ENCODE results near the gene EEF1A2. TPM values are rescaled to one million over a fixed set of nuclear protein-coding genes. Genes with fewer than 3 reads are reported as not detected.
A peak's percentile ranks its signal among the peaks of the same experiment; 100 is the strongest.

Gene EEF1A2
- total and polyA plus RNA-seq, 2 experiments from 2014 or later, result 1.3 to 37.1 TPM

DNA sequence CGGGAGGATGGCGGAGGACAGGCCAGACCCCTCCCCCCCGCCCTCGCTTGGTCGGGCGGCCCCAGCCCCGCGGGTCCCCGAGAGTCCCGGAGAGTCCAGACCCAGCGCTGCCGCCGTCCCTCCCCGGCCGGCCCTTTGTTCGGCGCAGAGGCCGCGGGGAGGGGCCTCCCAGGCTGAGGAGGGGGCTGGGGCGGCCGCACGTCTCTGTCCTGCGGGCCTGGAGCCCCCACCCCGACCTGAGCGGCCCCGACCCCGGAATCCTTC is 27.2 kb downstream of the EEF1A2 start (continued):
- TF ChIP-seq, protein P1, sequence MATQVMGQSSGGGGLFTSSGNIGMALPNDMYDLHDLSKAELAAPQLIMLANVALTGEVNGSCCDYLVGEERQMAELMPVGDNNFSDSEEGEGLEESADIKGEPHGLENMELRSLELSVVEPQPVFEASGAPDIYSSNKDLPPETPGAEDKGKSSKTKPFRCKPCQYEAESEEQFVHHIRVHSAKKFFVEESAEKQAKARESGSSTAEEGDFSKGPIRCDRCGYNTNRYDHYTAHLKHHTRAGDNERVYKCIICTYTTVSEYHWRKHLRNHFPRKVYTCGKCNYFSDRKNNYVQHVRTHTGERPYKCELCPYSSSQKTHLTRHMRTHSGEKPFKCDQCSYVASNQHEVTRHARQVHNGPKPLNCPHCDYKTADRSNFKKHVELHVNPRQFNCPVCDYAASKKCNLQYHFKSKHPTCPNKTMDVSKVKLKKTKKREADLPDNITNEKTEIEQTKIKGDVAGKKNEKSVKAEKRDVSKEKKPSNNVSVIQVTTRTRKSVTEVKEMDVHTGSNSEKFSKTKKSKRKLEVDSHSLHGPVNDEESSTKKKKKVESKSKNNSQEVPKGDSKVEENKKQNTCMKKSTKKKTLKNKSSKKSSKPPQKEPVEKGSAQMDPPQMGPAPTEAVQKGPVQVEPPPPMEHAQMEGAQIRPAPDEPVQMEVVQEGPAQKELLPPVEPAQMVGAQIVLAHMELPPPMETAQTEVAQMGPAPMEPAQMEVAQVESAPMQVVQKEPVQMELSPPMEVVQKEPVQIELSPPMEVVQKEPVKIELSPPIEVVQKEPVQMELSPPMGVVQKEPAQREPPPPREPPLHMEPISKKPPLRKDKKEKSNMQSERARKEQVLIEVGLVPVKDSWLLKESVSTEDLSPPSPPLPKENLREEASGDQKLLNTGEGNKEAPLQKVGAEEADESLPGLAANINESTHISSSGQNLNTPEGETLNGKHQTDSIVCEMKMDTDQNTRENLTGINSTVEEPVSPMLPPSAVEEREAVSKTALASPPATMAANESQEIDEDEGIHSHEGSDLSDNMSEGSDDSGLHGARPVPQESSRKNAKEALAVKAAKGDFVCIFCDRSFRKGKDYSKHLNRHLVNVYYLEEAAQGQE (IDR thresholded peaks at IDR 0.05; ENCODE audit: unreplicated experiment), result no peak
- TF ChIP-seq POLR2AphosphoS5 (IDR thresholded peaks at IDR 0.05; ENCODE audit: low read depth) (no peak), EZH2 (IDR thresholded peaks at IDR 0.05; ENCODE audit: low read depth, unreplicated experiment) (no peak), ZNF114 (CRISPR knock-in tag; IDR thresholded peaks at IDR 0.05) (no peak), EZH2phosphoT487 (IDR thresholded peaks at IDR 0.05; ENCODE audit: unreplicated experiment) (no peak), JUNB (IDR thresholded peaks at IDR 0.05; ENCODE audit: unreplicated experiment) (no peak), CREB1 (CRISPR knock-in tag; IDR thresholded peaks at IDR 0.05; ENCODE audit: low read depth) (no peak)
- TF ChIP-seq, protein P2, sequence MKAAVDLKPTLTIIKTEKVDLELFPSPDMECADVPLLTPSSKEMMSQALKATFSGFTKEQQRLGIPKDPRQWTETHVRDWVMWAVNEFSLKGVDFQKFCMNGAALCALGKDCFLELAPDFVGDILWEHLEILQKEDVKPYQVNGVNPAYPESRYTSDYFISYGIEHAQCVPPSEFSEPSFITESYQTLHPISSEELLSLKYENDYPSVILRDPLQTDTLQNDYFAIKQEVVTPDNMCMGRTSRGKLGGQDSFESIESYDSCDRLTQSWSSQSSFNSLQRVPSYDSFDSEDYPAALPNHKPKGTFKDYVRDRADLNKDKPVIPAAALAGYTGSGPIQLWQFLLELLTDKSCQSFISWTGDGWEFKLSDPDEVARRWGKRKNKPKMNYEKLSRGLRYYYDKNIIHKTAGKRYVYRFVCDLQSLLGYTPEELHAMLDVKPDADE (IDR thresholded peaks at IDR 0.05), result no peak

DNA sequence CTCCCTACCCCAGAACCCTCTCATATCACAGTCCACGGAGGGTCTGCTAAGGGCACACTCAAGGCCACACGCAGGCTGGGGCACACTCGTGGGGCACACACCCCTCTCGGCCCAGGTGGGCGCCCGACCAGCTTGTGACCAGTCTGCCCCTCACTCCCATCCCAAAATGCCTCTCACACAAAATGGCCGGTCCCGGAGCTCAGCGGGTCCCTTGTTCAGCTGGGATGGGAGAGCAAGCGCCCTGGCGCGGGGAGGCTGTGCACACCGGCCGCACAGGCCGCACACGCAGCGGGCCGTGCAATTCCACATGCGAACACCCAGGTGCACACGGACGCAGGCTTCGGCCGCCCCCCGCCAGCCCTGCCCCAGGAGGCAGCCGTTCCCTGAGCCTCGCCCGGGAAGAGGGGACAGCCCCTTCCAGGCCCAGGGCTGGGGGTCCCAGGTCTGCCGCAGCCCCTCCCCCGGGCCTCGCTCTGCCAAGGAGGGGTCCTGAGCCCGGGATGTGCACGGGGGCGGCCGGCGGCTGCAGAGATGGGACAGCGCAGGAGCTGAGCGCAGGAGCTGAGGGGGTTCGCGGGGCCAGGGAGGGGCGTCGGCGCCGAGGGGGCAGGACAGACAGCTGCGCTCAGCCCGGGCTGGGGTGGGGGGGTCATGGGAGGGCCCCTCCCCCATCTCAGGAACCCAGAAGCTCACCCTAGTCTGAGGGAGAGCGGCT is 27.7 kb downstream of the EEF1A2 start:
- Histone ChIP-seq H3K79me2 (replicated peaks; ENCODE audit: insufficient read depth) (peaks cover 50% of the 10 kb centered on the region), H3K9me2 (ENCODE audit: insufficient read depth) (no peaks in the 10 kb centered on the region), H3F3A (replicated peaks; ENCODE audit: low read depth) (no peaks in the 10 kb centered on the region), H3K4me3 (peak overlapping the region; percentile 83), H3K27me3 (ENCODE audit: insufficient read depth) (no peaks in the 10 kb centered on the region), H3K27ac (ENCODE audit: low read depth) (no peak overlapping the region), H4K20me1 (replicated peaks; ENCODE audit: insufficient read depth) (peaks cover 4% of the 10 kb centered on the region; the same call in 1 of the 2 replicates), H3K4me2 (peak overlapping the region; percentile 94), H3K36me3 (ENCODE audit: insufficient read depth) (no peaks in the 10 kb centered on the region), H2AFZ (no peak overlapping the region), H3K4me1 (ENCODE audit: insufficient read depth) (peaks cover 7% of the 10 kb centered on the region; the same call in 1 of the 2 replicates)
- DNase-seq (ENCODE audit: low spot score), result peak; percentile 65
- Mint-ChIP-seq H3K4me3 (peak overlapping the region; percentile 76), H3K36me3 (ENCODE audit: low read depth) (no peaks in the 10 kb centered on the region), H3K4me1 (peaks cover 24% of the 10 kb centered on the region), H3K27ac (no peak overlapping the region), H3K27me3 (ENCODE audit: insufficient read depth, low read depth, poor library complexity) (peaks cover 21% of the 10 kb centered on the region), H3K9me3 (no peaks in the 10 kb centered on the region)
- ATAC-seq, result peak; percentile 17
- no peak for TF ChIP-seq CREB1 (CRISPR knock-in tag; IDR thresholded peaks at IDR 0.05; ENCODE audit: low read depth)
- TF ChIP-seq, protein P3, sequence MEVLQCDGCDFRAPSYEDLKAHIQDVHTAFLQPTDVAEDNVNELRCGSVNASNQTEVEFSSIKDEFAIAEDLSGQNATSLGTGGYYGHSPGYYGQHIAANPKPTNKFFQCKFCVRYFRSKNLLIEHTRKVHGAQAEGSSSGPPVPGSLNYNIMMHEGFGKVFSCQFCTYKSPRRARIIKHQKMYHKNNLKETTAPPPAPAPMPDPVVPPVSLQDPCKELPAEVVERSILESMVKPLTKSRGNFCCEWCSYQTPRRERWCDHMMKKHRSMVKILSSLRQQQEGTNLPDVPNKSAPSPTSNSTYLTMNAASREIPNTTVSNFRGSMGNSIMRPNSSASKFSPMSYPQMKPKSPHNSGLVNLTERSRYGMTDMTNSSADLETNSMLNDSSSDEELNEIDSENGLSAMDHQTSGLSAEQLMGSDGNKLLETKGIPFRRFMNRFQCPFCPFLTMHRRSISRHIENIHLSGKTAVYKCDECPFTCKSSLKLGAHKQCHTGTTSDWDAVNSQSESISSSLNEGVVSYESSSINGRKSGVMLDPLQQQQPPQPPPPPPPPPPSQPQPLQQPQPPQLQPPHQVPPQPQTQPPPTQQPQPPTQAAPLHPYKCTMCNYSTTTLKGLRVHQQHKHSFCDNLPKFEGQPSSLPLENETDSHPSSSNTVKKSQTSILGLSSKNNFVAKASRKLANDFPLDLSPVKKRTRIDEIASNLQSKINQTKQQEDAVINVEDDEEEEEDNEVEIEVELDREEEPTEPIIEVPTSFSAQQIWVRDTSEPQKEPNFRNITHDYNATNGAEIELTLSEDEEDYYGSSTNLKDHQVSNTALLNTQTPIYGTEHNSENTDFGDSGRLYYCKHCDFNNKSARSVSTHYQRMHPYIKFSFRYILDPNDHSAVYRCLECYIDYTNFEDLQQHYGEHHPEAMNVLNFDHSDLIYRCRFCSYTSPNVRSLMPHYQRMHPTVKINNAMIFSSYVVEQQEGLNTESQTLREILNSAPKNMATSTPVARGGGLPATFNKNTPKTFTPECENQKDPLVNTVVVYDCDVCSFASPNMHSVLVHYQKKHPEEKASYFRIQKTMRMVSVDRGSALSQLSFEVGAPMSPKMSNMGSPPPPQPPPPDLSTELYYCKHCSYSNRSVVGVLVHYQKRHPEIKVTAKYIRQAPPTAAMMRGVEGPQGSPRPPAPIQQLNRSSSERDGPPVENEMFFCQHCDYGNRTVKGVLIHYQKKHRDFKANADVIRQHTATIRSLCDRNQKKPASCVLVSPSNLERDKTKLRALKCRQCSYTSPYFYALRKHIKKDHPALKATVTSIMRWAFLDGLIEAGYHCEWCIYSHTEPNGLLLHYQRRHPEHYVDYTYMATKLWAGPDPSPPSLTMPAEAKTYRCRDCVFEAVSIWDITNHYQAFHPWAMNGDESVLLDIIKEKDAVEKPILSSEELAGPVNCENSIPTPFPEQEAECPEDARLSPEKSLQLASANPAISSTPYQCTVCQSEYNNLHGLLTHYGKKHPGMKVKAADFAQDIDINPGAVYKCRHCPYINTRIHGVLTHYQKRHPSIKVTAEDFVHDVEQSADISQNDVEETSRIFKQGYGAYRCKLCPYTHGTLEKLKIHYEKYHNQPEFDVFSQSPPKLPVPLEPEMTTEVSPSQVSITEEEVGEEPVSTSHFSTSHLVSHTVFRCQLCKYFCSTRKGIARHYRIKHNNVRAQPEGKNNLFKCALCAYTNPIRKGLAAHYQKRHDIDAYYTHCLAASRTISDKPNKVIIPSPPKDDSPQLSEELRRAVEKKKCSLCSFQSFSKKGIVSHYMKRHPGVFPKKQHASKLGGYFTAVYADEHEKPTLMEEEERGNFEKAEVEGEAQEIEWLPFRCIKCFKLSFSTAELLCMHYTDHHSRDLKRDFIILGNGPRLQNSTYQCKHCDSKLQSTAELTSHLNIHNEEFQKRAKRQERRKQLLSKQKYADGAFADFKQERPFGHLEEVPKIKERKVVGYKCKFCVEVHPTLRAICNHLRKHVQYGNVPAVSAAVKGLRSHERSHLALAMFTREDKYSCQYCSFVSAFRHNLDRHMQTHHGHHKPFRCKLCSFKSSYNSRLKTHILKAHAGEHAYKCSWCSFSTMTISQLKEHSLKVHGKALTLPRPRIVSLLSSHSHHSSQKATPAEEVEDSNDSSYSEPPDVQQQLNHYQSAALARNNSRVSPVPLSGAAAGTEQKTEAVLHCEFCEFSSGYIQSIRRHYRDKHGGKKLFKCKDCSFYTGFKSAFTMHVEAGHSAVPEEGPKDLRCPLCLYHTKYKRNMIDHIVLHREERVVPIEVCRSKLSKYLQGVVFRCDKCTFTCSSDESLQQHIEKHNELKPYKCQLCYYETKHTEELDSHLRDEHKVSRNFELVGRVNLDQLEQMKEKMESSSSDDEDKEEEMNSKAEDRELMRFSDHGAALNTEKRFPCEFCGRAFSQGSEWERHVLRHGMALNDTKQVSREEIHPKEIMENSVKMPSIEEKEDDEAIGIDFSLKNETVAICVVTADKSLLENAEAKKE (CRISPR knock-in tag; IDR thresholded peaks at IDR 0.05), result no peak
- TF ChIP-seq, protein P2 (IDR thresholded peaks at IDR 0.05), result no peak
- no peak for TF ChIP-seq STAT1 (IDR thresholded peaks at IDR 0.05; ENCODE audit: unreplicated experiment)
- TF ChIP-seq ZNF331 (CRISPR knock-in tag; IDR thresholded peaks at IDR 0.05; ENCODE audit: low read depth), result no peak
- TF ChIP-seq JUNB (IDR thresholded peaks at IDR 0.05; ENCODE audit: unreplicated experiment), result no peak

Measured in GM23338 (cell line).